ENCODE measurements around the gene CDKL5.

Gene CDKL5

GRCh38 chrX:18461431-18461830 is 36.0 kb downstream of the CDKL5 start:
- H3K27me3 Mint-ChIP-seq (ENCODE audit: low read depth, poor library complexity) = no peaks in the 10 kb centered on the region
- H3K9me3 Mint-ChIP-seq = peaks cover 55% of the 10 kb centered on the region
- H3K4me3 Mint-ChIP-seq = no peak overlapping the region
- H3K27ac Mint-ChIP-seq = no peak overlapping the region
- no peaks in the 10 kb centered on the region for H3K36me3 Mint-ChIP-seq (ENCODE audit: low read depth)
- DNase-seq = no peak
- peaks cover 20% of the 10 kb centered on the region for H3K4me1 Mint-ChIP-seq
- TF ChIP-seq, protein P1, sequence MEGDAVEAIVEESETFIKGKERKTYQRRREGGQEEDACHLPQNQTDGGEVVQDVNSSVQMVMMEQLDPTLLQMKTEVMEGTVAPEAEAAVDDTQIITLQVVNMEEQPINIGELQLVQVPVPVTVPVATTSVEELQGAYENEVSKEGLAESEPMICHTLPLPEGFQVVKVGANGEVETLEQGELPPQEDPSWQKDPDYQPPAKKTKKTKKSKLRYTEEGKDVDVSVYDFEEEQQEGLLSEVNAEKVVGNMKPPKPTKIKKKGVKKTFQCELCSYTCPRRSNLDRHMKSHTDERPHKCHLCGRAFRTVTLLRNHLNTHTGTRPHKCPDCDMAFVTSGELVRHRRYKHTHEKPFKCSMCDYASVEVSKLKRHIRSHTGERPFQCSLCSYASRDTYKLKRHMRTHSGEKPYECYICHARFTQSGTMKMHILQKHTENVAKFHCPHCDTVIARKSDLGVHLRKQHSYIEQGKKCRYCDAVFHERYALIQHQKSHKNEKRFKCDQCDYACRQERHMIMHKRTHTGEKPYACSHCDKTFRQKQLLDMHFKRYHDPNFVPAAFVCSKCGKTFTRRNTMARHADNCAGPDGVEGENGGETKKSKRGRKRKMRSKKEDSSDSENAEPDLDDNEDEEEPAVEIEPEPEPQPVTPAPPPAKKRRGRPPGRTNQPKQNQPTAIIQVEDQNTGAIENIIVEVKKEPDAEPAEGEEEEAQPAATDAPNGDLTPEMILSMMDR (IDR thresholded peaks at IDR 0.05) = no peak

GRCh38 chrX:18464499-18464898 is 39.1 kb downstream of the CDKL5 start:
- Mint-ChIP-seq H3K9me3 (peaks cover 54% of the 10 kb centered on the region), H3K36me3 (ENCODE audit: low read depth) (no peaks in the 10 kb centered on the region), H3K27ac (peak overlapping the region; percentile 25), H3K4me3 (no peak overlapping the region), H3K27me3 (ENCODE audit: low read depth, poor library complexity) (no peaks in the 10 kb centered on the region), H3K4me1 (peaks cover 20% of the 10 kb centered on the region)
- no peak for DNase-seq
- TF ChIP-seq, protein P1 (IDR thresholded peaks at IDR 0.05) = no peak

GRCh38 chrX:18465051-18465450 is 39.6 kb downstream of the CDKL5 start:
- TF ChIP-seq, protein P1 (IDR thresholded peaks at IDR 0.05) = no peak
- Mint-ChIP-seq H3K4me3 (no peak overlapping the region), H3K4me1 (peaks cover 20% of the 10 kb centered on the region), H3K36me3 (ENCODE audit: low read depth) (no peaks in the 10 kb centered on the region), H3K9me3 (peaks cover 50% of the 10 kb centered on the region), H3K27ac (no peak overlapping the region), H3K27me3 (ENCODE audit: low read depth, poor library complexity) (no peaks in the 10 kb centered on the region)
- no peak for DNase-seq

GRCh38 chrX:18468599-18468998 is 43.2 kb downstream of the CDKL5 start:
- Mint-ChIP-seq H3K27me3 (ENCODE audit: low read depth, poor library complexity) (no peaks in the 10 kb centered on the region), H3K4me3 (no peak overlapping the region), H3K4me1 (peaks cover 8% of the 10 kb centered on the region), H3K9me3 (peaks cover 43% of the 10 kb centered on the region), H3K27ac (no peak overlapping the region), H3K36me3 (ENCODE audit: low read depth) (no peaks in the 10 kb centered on the region)
- TF ChIP-seq, protein P1 (IDR thresholded peaks at IDR 0.05) = no peak
- no peak for DNase-seq

- no peaks in the 10 kb centered on the region for H3K36me3 Mint-ChIP-seq (ENCODE audit: low read depth)
- no peaks in the 10 kb centered on the region for H3K27me3 Mint-ChIP-seq (ENCODE audit: low read depth, poor library complexity)
- DNase-seq = no peak
- no peaks in the 10 kb centered on the region for H3K4me1 Mint-ChIP-seq
- no peak overlapping the region for H3K4me3 Mint-ChIP-seq
- no peak overlapping the region for H3K27ac Mint-ChIP-seq
- peaks cover 50% of the 10 kb centered on the region for H3K9me3 Mint-ChIP-seq
- TF ChIP-seq, protein P1 (IDR thresholded peaks at IDR 0.05) = no peak
Measured at GRCh38 chrX:18471296-18471695, 45.9 kb downstream of the CDKL5 start.

- Mint-ChIP-seq H3K4me1 (peaks cover 16% of the 10 kb centered on the region), H3K27ac (peak overlapping the region; percentile 83), H3K9me3 (peaks cover 43% of the 10 kb centered on the region), H3K27me3 (ENCODE audit: low read depth, poor library complexity) (no peaks in the 10 kb centered on the region), H3K4me3 (no peak overlapping the region), H3K36me3 (ENCODE audit: low read depth) (no peaks in the 10 kb centered on the region)
- DNase-seq = no peak
- TF ChIP-seq, protein P1 (IDR thresholded peaks at IDR 0.05) = no peak
Measured at GRCh38 chrX:18490806-18491555, 65.6 kb downstream of the CDKL5 start.

Measured in nephron progenitor cell (in vitro differentiated cells).